ENCODE results near the gene NIPBL. TPM values are rescaled to one million over a fixed set of nuclear protein-coding genes. Genes with fewer than 3 reads are reported as not detected.

NIPBL gene
- total RNA-seq, 1 donor from 2014 or later: 67.9 TPM

- no peaks in the 10 kb centered on the region for H3K36me3 Mint-ChIP-seq
- Histone ChIP-seq H4K20me1 (ENCODE audit: low read depth) (no peaks in the 10 kb centered on the region), H2AFZ (replicated peaks) (no peak overlapping the region), H3K4me1 (no peaks in the 10 kb centered on the region), H3K36me3 (no peaks in the 10 kb centered on the region), H3K9ac (no peak overlapping the region), H3K4me2 (no peak overlapping the region), H3K9me3 (ENCODE audit: low read depth) (no peaks in the 10 kb centered on the region), H3K79me2 (ENCODE audit: low read depth) (no peaks in the 10 kb centered on the region), H3F3A (ENCODE audit: low read depth) (no peaks in the 10 kb centered on the region), H3K4me3 (no peak overlapping the region), H3K27me3 (no peaks in the 10 kb centered on the region), H3K27ac (no peak overlapping the region)
- DNase-seq (ENCODE audit: low spot score): no peak
- no peaks in the 10 kb centered on the region for H3K4me1 Mint-ChIP-seq
- no peak overlapping the region for H3K27ac Mint-ChIP-seq
- H3K9me3 Mint-ChIP-seq: peaks cover 5% of the 10 kb centered on the region
- no peak overlapping the region for H3K4me3 Mint-ChIP-seq
- H3K27me3 Mint-ChIP-seq (ENCODE audit: insufficient read depth, low read depth): no peaks in the 10 kb centered on the region
- TF ChIP-seq, protein P1, sequence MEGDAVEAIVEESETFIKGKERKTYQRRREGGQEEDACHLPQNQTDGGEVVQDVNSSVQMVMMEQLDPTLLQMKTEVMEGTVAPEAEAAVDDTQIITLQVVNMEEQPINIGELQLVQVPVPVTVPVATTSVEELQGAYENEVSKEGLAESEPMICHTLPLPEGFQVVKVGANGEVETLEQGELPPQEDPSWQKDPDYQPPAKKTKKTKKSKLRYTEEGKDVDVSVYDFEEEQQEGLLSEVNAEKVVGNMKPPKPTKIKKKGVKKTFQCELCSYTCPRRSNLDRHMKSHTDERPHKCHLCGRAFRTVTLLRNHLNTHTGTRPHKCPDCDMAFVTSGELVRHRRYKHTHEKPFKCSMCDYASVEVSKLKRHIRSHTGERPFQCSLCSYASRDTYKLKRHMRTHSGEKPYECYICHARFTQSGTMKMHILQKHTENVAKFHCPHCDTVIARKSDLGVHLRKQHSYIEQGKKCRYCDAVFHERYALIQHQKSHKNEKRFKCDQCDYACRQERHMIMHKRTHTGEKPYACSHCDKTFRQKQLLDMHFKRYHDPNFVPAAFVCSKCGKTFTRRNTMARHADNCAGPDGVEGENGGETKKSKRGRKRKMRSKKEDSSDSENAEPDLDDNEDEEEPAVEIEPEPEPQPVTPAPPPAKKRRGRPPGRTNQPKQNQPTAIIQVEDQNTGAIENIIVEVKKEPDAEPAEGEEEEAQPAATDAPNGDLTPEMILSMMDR (IDR thresholded peaks at IDR 0.05): no peak
- TF ChIP-seq EZH2 (IDR thresholded peaks at IDR 0.05) (no peak), EZH2phosphoT487 (IDR thresholded peaks at IDR 0.05) (no peak)
Measured at GRCh38 chr5:36836831-36837230, 39.7 kb upstream of the NIPBL start.

- Histone ChIP-seq H3K36me3 (no peaks in the 10 kb centered on the region), H3K27me3 (no peaks in the 10 kb centered on the region), H4K20me1 (ENCODE audit: low read depth) (no peaks in the 10 kb centered on the region), H3K9me3 (ENCODE audit: low read depth) (no peaks in the 10 kb centered on the region), H3K4me3 (no peak overlapping the region), H2AFZ (replicated peaks) (no peak overlapping the region), H3K4me2 (no peak overlapping the region), H3K4me1 (no peaks in the 10 kb centered on the region), H3K79me2 (ENCODE audit: low read depth) (no peaks in the 10 kb centered on the region), H3F3A (ENCODE audit: low read depth) (no peaks in the 10 kb centered on the region), H3K9ac (no peak overlapping the region), H3K27ac (no peak overlapping the region)
- H3K4me1 Mint-ChIP-seq: no peaks in the 10 kb centered on the region
- H3K36me3 Mint-ChIP-seq: no peaks in the 10 kb centered on the region
- H3K9me3 Mint-ChIP-seq: peaks cover 5% of the 10 kb centered on the region
- no peak overlapping the region for H3K4me3 Mint-ChIP-seq
- no peak for DNase-seq (ENCODE audit: low spot score)
- H3K27ac Mint-ChIP-seq: no peak overlapping the region
- H3K27me3 Mint-ChIP-seq (ENCODE audit: insufficient read depth, low read depth): no peaks in the 10 kb centered on the region
- TF ChIP-seq, protein P1 (IDR thresholded peaks at IDR 0.05): no peak
- TF ChIP-seq EZH2phosphoT487 (IDR thresholded peaks at IDR 0.05): no peak
- TF ChIP-seq EZH2 (IDR thresholded peaks at IDR 0.05): no peak
Measured at GRCh38 chr5:36839489-36840476, 36.8 kb upstream of the NIPBL start.

DNA sequence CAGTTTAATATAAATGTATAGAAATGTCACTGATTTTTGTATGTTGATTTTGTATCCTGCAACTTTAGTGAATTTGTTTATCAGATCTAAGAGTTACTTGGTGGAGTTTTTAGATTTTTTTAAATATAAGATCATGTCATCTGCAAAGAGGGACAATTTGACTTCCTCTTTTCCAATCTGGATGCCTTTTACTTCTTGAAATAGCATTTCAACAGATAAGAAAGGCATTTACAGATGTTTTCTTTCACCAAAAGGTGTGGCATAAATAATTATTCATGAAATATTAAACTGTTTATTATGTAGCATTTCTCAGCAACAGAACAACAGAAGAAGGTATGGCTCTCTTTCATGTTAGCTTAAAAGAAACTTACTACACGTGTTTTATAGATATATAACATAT is 34.9 kb upstream of the NIPBL start:
- no peak for DNase-seq (ENCODE audit: low spot score)
- Histone ChIP-seq H3K36me3 (no peaks in the 10 kb centered on the region), H3K4me1 (no peaks in the 10 kb centered on the region), H3K4me2 (no peak overlapping the region), H3K79me2 (ENCODE audit: low read depth) (no peaks in the 10 kb centered on the region), H3K9me3 (ENCODE audit: low read depth) (no peaks in the 10 kb centered on the region), H3K27ac (no peak overlapping the region), H3K27me3 (no peaks in the 10 kb centered on the region), H4K20me1 (ENCODE audit: low read depth) (no peaks in the 10 kb centered on the region), H3F3A (ENCODE audit: low read depth) (no peaks in the 10 kb centered on the region), H2AFZ (replicated peaks) (no peak overlapping the region), H3K4me3 (no peak overlapping the region), H3K9ac (no peak overlapping the region)
- no peaks in the 10 kb centered on the region for H3K27me3 Mint-ChIP-seq (ENCODE audit: insufficient read depth, low read depth)
- no peak for TF ChIP-seq EZH2 (IDR thresholded peaks at IDR 0.05)
- TF ChIP-seq, protein P1 (IDR thresholded peaks at IDR 0.05): no peak
- TF ChIP-seq EZH2phosphoT487 (IDR thresholded peaks at IDR 0.05): no peak
- H3K4me1 Mint-ChIP-seq: no peaks in the 10 kb centered on the region
- H3K36me3 Mint-ChIP-seq: no peaks in the 10 kb centered on the region
- no peak overlapping the region for H3K4me3 Mint-ChIP-seq
- H3K27ac Mint-ChIP-seq: no peak overlapping the region
- H3K9me3 Mint-ChIP-seq: peaks cover 5% of the 10 kb centered on the region
